HepG2 (cell line): ENCODE measurements around the gene HIGD1C. TPM values are rescaled to one million over a fixed set of nuclear protein-coding genes. Genes with fewer than 3 reads are reported as not detected.

Experiments used
- CBX5 ChIP-seq: sonication (generic); formaldehyde crosslinking; IDR thresholded peaks from 2 replicates; pipeline ENCODE4 v1.4.0; 2020; ENCODE audit warnings: missing genetic modification reagents, borderline replicate concordance
- EEA1 ChIP-seq: sonication (generic); formaldehyde crosslinking; IDR thresholded peaks from 2 replicates; pipeline ENCODE4 v1.5.1; 2020; ENCODE audit warnings: mild to moderate bottlenecking, missing genetic modification reagents, borderline replicate concordance
- HMGXB4 ChIP-seq, 2 experiments: sonication (generic) in 1 of 2; formaldehyde crosslinking in 1 of 2; IDR thresholded peaks; 2 replicates each; pipeline versions ENCODE4 v1.4.0 to v1.6.1; 2018 to 2020; ENCODE audit warnings: missing genetic modification reagents in 2 of 2, borderline replicate concordance in 1 of 2, low read depth in 1 of 2, mild to moderate bottlenecking in 1 of 2, missing biosample characterization in 1 of 2
- HNF1B ChIP-seq: sonication (generic); formaldehyde crosslinking; IDR thresholded peaks from 2 replicates; pipeline ENCODE4 v1.5.1; 2020; ENCODE audit warnings: mild to moderate bottlenecking, moderate library complexity, missing genetic modification reagents
- HNRNPL ChIP-seq: fragments of 200-400 bp; formaldehyde crosslinking; IDR thresholded peaks from 2 replicates; pipeline ENCODE4 v1.6.1; 2017; ENCODE audit warnings: mild to moderate bottlenecking, low read depth, low read length
- MNT ChIP-seq: fragments of 450-650 bp; IDR thresholded peaks from 2 replicates; pipeline ENCODE4 v1.6.1; 2016
- MYNN ChIP-seq: sonication (generic); formaldehyde crosslinking; IDR thresholded peaks from 2 replicates; pipeline ENCODE4 v1.4.0; 2020; ENCODE audit warnings: mild to moderate bottlenecking, low read depth, missing genetic modification reagents
- PITX1 ChIP-seq: sonication (generic); formaldehyde crosslinking; IDR thresholded peaks from 2 replicates; pipeline ENCODE4 v1.5.1; 2020; ENCODE audit warnings: mild to moderate bottlenecking, missing genetic modification reagents
- RFX5 ChIP-seq: IDR thresholded peaks from 2 replicates; pipeline ENCODE4 v1.6.1; 2011; ENCODE audit warnings: low read depth, low read length, improper control_type of control experiment
- SP2 ChIP-seq: sonication (generic); formaldehyde crosslinking; IDR thresholded peaks from 2 replicates; pipeline ENCODE4 v1.5.1; 2020; ENCODE audit warnings: mild to moderate bottlenecking, missing genetic modification reagents
- TEAD3 ChIP-seq: optimal IDR thresholded peaks from 2 replicates; pipeline ENCODE3; 2016; ENCODE audit warnings: borderline replicate concordance
- UBTF ChIP-seq: sonication (generic); formaldehyde crosslinking; IDR thresholded peaks from 2 replicates; pipeline ENCODE4 v1.4.0; 2020; ENCODE audit warnings: mild to moderate bottlenecking, missing genetic modification reagents
- ZBTB8A ChIP-seq: sonication (generic); formaldehyde crosslinking; IDR thresholded peaks from 2 replicates; pipeline ENCODE4 v1.4.0; 2020; ENCODE audit warnings: mild to moderate bottlenecking, low read depth, missing genetic modification reagents, borderline replicate concordance
- ZFP90 ChIP-seq: sonication (generic); formaldehyde crosslinking; IDR thresholded peaks from 2 replicates; pipeline ENCODE4 v1.8.0; 2022; ENCODE audit warnings: missing genetic modification reagents, mild to moderate bottlenecking, inconsistent platforms, borderline replicate concordance
- ZNF180 ChIP-seq: sonication (generic); formaldehyde crosslinking; IDR thresholded peaks from 2 replicates; pipeline ENCODE4 v1.4.0; 2020; ENCODE audit warnings: low read depth, missing genetic modification reagents, borderline replicate concordance
- ZNF530 ChIP-seq: sonication (generic); formaldehyde crosslinking; IDR thresholded peaks from 2 replicates; pipeline ENCODE4 v1.5.0; 2020; ENCODE audit warnings: low read depth, mild to moderate bottlenecking, missing genetic modification reagents
- polyA plus RNA-seq, 8 experiments: library from polyadenylated mRNA; depleted of rRNA in 3 of 8; stranded (reverse) in 7 of 8; unstranded in 1 of 8; fragments of >200 nt; fragmentation: Illumina TruSeq in 4 of 8; extraction: Trizol in 4 of 8; gene quantifications; 2 replicates each; pipeline versions ENCODE4 v1.2.1 to v1.2.3, GENCODE V29; 2011 to 2016; ENCODE audit warnings: low read depth in 4 of 8, missing spikeins in 1 of 8, mixed read lengths in 1 of 8; ENCODE audit not compliant: insufficient read depth in 1 of 8
- total RNA-seq, 5 experiments: library from RNA; depleted of rRNA; stranded (reverse); fragments of >200 nt; fragmentation: Illumina TruSeq; extraction: Trizol; gene quantifications; 2 replicates each; pipeline ENCODE4 v1.2.3, GENCODE V29; 2016; ENCODE audit warnings: low read depth in 1 of 5
- TF ChIP-seq, protein P1 (sequence below): sonication (generic); formaldehyde crosslinking; IDR thresholded peaks from 2 replicates; pipeline ENCODE4 v1.5.1; 2020; ENCODE audit warnings: mild to moderate bottlenecking, missing genetic modification reagents, moderate library complexity
- TF ChIP-seq, protein P2 (sequence below): sonication (generic); formaldehyde crosslinking; IDR thresholded peaks from 2 replicates; pipeline ENCODE4 v1.5.0; 2020; ENCODE audit warnings: missing genetic modification reagents

Gene HIGD1C
- total and polyA plus RNA-seq, 2 of the 13 experiments (the other 11 are each of a cell fraction or from before 2014, with no cell fraction given): not detected

GRCh38 chr12:50986966-50987737 lies 34.8 kb downstream of the HIGD1C start (continued):
- TF ChIP-seq MNT: no peak
- TF ChIP-seq ZNF180 (CRISPR knock-in tag): no peak
- no peak for TF ChIP-seq SP2 (CRISPR knock-in tag)
- TF ChIP-seq EEA1: no peak
- TF ChIP-seq ZNF530 (CRISPR knock-in tag): no peak
- TF ChIP-seq UBTF (CRISPR knock-in tag): no peak
- TF ChIP-seq PITX1 (CRISPR knock-in tag): no peak
- no peak for TF ChIP-seq RFX5
- TF ChIP-seq, protein P1, sequence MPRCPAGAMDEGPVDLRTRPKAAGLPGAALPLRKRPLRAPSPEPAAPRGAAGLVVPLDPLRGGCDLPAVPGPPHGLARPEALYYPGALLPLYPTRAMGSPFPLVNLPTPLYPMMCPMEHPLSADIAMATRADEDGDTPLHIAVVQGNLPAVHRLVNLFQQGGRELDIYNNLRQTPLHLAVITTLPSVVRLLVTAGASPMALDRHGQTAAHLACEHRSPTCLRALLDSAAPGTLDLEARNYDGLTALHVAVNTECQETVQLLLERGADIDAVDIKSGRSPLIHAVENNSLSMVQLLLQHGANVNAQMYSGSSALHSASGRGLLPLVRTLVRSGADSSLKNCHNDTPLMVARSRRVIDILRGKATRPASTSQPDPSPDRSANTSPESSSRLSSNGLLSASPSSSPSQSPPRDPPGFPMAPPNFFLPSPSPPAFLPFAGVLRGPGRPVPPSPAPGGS (CRISPR knock-in tag): no peak
- no peak for TF ChIP-seq ZFP90
- TF ChIP-seq CBX5 (CRISPR knock-in tag): no peak
- no peak for TF ChIP-seq HNF1B (CRISPR knock-in tag)
- no peak for TF ChIP-seq ZBTB8A (CRISPR knock-in tag)
- TF ChIP-seq HNRNPL: no peak
- TF ChIP-seq, protein P2, sequence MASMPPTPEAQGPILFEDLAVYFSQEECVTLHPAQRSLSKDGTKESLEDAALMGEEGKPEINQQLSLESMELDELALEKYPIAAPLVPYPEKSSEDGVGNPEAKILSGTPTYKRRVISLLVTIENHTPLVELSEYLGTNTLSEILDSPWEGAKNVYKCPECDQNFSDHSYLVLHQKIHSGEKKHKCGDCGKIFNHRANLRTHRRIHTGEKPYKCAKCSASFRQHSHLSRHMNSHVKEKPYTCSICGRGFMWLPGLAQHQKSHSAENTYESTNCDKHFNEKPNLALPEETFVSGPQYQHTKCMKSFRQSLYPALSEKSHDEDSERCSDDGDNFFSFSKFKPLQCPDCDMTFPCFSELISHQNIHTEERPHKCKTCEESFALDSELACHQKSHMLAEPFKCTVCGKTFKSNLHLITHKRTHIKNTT (CRISPR knock-in tag): no peak
- TF ChIP-seq MYNN (CRISPR knock-in tag): no peak
- TF ChIP-seq TEAD3 (CRISPR knock-in tag): peak; percentile 54
- peak in 1 of 2 experiments; percentile 69; a peak in 2 of 4 replicates for TF ChIP-seq HMGXB4 (CRISPR knock-in tag; IDR thresholded peaks at IDR 0.05; ENCODE audit: borderline replicate concordance in 1 of 2, low read depth in 1 of 2)
